ENCODE results near the gene TMEM184B.

TMEM184B gene

GRCh38 chr22:38221407-38221806 is 51.4 kb downstream of the TMEM184B start:
- no peak for DNase-seq

DNA sequence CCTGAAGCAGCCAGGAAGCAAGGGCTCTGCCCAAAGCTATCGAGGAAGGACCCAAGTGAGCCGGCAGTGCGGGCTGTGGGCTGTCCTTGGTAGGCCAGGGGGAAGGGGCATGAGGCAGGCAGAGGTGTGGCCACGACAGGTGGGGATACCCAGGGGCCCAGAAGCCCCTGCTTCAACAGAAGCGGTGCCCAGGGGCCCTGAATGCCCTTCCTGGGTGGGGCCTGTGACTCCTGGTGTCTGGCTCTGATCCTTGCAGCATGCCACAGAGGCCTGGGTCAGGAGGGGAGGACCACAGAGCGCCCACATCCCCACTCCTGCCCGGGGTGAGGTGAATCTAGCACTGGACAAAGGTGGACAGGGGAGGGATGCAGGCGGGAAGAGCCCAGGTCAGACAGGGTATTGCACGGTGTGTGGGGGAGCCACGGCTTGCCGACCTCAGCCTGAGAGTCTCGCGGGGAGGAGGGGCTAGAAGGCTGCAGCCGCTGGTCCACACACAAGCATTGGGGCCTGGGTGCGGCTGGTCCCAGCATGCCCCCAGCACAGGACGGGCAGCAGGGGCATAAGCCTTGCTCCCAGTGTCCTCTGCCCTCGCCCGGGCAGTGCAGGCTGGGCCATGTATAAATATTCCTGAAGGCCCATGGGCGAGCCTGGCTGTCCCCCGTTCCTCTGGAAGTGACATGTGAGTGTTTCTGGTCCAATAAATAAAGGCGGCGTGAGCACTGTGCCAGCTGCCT is 52.0 kb downstream of the TMEM184B start:
- no peak for DNase-seq

- no peak for DNase-seq
Measured at GRCh38 chr22:38220163-38220562, 52.6 kb downstream of the TMEM184B start.

DNA sequence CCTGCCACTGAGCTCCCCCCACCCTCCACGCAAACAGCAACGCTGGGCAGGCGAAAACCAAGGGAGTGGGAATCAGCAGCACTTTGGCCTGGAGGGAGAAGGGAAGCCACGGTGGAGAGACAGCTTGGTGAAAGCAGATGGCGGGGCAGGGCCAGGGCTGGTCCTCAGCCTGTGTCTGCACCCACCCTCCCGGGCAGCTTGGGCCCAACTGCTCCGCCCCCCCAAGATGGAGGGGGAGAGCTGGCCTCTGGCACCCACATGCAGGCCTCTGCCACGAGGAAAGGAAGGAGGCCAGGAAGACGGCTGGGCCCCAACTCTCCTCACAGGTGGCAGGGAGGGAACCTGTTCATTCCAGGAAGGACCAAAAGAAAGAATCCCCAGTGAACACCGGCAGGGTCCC is 53.2 kb downstream of the TMEM184B start:
- no peak for DNase-seq

DNA sequence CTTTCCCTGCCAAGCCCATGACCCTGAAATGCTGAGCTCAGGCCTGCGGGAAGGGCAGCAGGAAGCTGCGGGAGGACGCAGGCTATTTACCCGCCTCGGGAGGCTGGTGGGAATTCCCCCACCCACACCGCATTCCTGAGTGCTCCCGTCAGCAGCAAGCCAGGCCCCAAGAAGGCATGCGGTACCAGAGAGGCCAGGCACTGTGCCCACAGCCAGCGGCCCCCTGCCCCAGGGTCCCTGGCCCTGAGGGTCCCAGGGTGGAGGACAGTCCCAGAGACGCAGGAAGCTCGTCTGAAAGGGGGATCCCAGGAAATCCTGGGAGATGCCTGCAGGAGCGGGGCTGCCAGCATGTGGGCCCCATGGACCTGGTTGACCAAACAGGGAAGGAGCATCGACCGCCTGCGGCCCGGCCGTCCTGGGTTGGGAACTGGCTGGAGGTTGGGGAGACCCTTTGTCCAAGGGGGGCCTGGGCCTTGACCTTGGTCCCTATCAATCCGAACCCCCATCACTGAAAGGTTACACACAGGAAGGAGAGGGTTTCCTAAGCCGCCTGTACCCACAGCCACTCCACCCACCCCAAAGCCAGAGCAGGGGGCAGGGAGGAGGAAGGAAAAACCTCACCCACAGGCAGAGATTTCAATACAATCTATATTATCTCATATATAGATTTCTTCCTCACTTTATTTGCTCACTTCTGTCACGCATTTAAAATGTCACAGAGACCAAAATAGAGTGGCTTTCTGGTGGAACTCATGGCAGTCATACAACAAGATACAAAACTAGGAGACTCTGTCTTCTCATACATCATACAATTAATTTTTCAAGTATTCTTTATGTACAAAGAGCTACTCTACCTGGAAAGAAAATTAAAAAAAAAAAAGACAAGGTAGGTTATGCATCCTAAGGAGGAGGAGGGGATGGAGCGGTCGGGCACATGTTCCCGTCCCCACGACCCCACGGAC is 53.9 kb downstream of the TMEM184B start:
- no peak for DNase-seq

GRCh38 chr22:38215156-38216038 is 57.4 kb downstream of the TMEM184B start:
- no peak for DNase-seq

GRCh38 chr22:38214302-38215056 is 58.3 kb downstream of the TMEM184B start:
- peak; percentile 60 to 65 for DNase-seq

GRCh38 chr22:38213990-38214301 is 58.9 kb downstream of the TMEM184B start:
- no peak for DNase-seq

DNA sequence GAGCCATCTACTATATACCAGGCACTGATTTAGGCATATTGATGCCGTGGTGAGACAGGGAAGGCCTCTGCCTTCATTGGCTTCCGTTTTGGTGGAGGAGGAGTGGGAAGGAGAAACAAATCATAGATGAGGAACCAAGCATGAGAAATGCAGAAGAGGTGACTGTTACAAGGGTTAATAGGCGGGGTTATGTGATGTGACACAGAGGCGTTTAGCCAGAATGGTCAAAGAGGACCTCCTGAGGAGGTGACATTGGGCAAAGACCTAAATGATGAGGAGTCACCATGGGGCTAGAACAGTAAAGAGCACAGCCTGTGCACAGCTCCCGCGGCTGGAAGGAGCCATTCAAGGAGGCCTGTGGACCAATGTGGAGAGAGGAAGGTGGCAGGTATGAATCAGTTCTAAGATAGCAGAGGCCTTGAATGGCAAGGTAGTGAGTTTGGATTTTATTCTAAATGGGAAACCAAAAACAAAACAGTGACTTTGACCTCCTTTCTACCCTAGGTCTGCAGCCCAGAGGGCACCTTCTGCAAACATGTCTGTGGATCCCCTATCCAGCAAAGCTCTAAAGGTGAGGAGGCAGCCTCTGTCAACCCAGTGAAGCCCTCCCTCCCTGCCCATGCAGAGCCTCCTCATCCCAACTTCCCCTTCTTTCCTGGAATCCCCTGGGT is 59.4 kb downstream of the TMEM184B start:
- DNase-seq, result no peak

- no peak for DNase-seq
Measured at GRCh38 chr22:38212442-38212841, 60.4 kb downstream of the TMEM184B start.

GRCh38 chr22:38211556-38211955 is 61.3 kb downstream of the TMEM184B start:
- DNase-seq, result no peak

DNA sequence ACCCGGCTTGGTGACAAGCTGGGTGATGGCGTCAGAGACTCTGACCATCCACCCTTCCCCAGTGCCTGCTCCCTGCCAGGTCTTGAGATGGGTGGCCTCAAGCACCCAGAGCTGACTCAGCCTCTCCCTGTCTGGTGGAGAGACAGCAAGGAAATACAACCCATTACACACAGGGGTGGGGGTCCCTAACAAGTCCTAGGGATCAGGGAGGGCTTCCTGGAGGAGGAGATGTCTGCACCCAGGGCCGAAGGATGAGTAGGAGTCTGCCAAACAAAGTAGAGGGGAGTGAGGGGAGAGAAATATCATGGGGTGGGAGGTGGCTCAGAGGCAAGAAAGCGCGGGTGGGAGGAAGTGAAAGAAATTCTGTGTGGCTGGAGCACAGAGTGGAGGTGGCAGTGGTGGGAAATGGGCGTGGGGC is 64.2 kb downstream of the TMEM184B start:
- no peak for DNase-seq

- no peak for DNase-seq
Measured at GRCh38 chr22:38207898-38208432, 64.8 kb downstream of the TMEM184B start.

DNA sequence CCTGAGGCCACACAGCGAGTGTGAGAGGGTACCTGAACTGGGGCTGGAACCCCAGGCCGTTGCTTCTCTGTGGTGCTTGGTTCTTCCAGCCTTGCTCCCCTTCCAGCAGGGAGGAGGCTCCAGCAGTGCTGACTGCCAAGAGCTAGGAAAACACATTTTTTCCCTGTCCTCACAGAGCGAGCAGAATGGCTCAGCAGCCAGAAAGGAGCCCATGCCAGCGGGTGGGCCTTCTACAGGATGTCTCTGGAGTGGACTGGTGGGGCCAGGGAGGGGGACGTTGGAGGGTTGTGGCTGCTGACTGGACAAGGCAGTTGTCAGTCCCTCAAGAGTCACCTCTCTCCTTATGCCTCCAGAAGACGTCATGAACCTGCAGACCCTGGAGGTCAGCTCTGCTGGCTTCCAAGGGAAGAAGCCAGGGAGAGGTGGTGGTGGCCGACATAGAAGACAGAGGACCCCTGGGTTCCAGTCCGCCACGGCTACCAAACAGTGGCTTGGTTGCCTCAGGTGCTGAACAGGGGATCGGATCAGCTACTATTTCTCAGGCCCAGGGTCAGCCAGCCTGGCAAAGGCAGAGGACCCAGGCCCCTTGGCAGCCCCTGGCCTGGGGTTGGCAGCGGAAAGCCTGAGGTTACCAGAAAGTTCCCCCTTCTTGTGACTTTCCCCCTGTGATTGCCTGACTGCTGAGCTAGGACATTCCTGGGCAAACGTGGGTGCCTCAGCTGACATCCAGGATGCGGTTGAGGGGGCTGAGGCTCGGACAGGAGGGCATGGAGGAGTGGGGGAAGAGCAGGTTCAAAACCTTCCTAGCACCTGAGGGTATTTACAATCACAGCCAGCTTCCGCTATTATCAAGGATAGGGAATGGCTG is 67.3 kb downstream of the TMEM184B start:
- DNase-seq, result no peak

DNA sequence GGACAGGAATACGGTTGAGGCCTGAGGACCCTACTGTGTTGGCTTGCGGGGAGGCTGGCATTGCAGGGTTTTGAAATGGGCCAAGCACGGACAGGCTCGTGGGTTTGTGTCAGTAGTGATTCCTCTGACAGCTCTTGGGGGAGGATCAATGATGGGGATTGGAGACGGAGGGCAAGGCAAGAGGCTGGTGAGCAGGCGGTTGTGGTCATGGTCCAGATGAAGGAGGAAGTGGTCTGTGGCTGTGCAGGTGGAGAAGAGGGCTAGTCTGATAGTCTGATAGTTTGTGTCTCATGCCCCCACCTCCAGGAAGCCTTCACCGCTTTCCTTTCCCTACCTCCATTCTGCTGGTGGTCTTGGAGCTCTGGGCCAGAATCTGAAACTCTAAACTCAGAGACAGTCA is 68.0 kb downstream of the TMEM184B start:
- no peak for DNase-seq

GRCh38 chr22:38203855-38204514 is 68.8 kb downstream of the TMEM184B start:
- DNase-seq, result peak in 1 of 2 experiments; percentile 30

- no peak for DNase-seq
Measured at GRCh38 chr22:38203090-38203810, 69.6 kb downstream of the TMEM184B start.

DNA sequence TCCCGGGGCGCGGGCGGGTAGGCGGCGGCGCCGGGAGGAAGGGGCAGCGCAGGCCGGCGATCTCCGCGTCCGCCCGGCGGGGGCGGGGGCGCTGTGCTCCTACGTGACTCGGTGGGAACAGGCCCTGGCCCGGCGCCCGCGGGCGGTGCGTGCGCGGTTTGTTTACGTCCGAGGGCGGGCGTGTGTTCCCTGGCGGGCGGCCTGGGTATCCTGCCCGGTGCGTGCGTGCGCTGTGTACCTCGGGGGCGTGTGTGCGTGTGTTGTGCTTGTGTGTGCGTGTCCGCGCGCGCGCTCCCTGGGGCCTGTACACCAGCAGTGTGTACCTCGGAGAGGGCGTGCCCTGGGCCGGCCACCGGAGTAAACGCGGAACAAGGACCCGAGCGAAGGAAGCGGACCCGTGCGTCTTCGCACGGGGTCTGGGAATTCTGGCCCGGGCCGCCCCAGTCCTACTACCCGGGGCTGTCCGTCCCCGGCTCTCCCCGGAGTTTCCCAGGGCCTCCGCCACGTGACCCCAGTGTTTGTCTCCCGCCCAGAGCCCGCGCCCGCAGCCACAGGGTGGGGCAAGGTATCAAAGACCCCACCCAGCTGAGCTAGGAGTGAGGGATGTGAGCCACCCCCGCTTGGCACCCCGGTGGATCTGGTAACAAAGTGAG is 70.2 kb downstream of the TMEM184B start:
- peak in 1 of 2 experiments; percentile 22 for DNase-seq

Data from Kasumi-1 (cell line).